Activated CD8-positive, alpha-beta T cell treated with anti-CD3 and anti-CD28 coated beads for 36 hours (primary cell): ENCODE measurements around the gene PIGV. TPM values are rescaled to one million over a fixed set of nuclear protein-coding genes. Genes with fewer than 3 reads are reported as not detected.

Experiments used
- total RNA-seq, 2 experiments: library from RNA; stranded (reverse); gene quantifications; one replicate each; pipeline ENCODE4 v1.2.3, GENCODE V29; 2021

Gene PIGV
- total RNA-seq, 2 experiments from 2014 or later: 21.2 to 23.9 TPM

Other genes starting within 250 kb of the PIGV start
- gene ARID1A, start 91.9 kb upstream of the PIGV start, total RNA-seq: 10 to 100 TPM; 82.4 to 84.9 TPM
- 10 to 100 TPM; 55.0 to 61.3 TPM for gene ZDHHC18, start 38.7 kb downstream of the PIGV start, total RNA-seq
- under 1 TPM; 0.47 to 0.59 TPM for gene SFN, start 75.2 kb downstream of the PIGV start, total RNA-seq
- 10 to 100 TPM; 45.9 to 47.9 TPM for gene GPN2, start 102.3 kb downstream of the PIGV start, total RNA-seq
- 1 to 10 TPM; 8.7 to 9.6 TPM for gene GPATCH3, start 112.5 kb downstream of the PIGV start, total RNA-seq
- gene NR0B2, start 126.0 kb downstream of the PIGV start, total RNA-seq: not detected
- 100 to 1,000 TPM in 1 of 2 experiments, 10 to 100 TPM in 1; 97.0 to 103 TPM for gene NUDC, start 133.8 kb downstream of the PIGV start, total RNA-seq
- gene KDF1, start 172.5 kb downstream of the PIGV start, total RNA-seq: under 1 TPM; 0.18 to 0.27 TPM
- under 1 TPM; 0.16 to 0.38 TPM for gene TRNP1, start 205.7 kb downstream of the PIGV start, total RNA-seq
- gene TENT5B, start 224.9 kb downstream of the PIGV start, total RNA-seq: not detected